SK-N-SH treated with all-trans-retinoic acid at 6 μM for 48 hours (cell line): Measurements from ENCODE around the gene GBP1.

Experiments used
- PATZ1 ChIP-seq: fragments of 250-450 bp; sonication (Bioruptor Pico); IDR thresholded peaks from 2 replicates; pipeline ENCODE4 v1.8.0; 2020; ENCODE audit warnings: mild to moderate bottlenecking, moderate library complexity, borderline replicate concordance
- RARB ChIP-seq: fragments of 250-450 bp; sonication (Bioruptor Pico); IDR thresholded peaks from 2 replicates; pipeline ENCODE4 v1.8.0; 2021; ENCODE audit warnings: mild to moderate bottlenecking, moderate library complexity

- no peak for TF ChIP-seq RARB (CRISPR knock-in tag)
- no peak for TF ChIP-seq PATZ1
Measured at GRCh38 chr1:89081005-89081404, 16.0 kb upstream of the GBP1 start.
